GM23338 (cell line): ENCODE measurements around the gene CHMP1B. TPM values are rescaled to one million over a fixed set of nuclear protein-coding genes. Genes with fewer than 3 reads are reported as not detected.

Experiments used
- ATAC-seq: fragments of 200-7000 bp; cut with Tn5 transposase; 3 replicates; pipeline ENCODE4 v1.9.1; 2020
- DNase-seq: peaks from one replicate; pipeline ENCODE4 v3.0.0-alpha.2; 2015; ENCODE audit warnings: low spot score
- H2AFZ ChIP-seq: fragments of 200-600 bp; sonication (generic); 2 replicates; pipeline ENCODE4 v1.8.0; 2016; ENCODE audit warnings: antibody characterized with exemption, mild to moderate bottlenecking, moderate library complexity
- H3F3A ChIP-seq: fragments of 200-600 bp; sonication (generic); replicated peaks from 2 replicates; pipeline ENCODE4 v1.8.0; 2017; ENCODE audit warnings: antibody characterized with exemption, mixed run types, low read depth
- H3K27ac ChIP-seq: fragments of 200-600 bp; sonication (generic); 2 replicates; pipeline ENCODE4 v1.6.1; 2016; ENCODE audit warnings: low read depth
- H3K27me3 ChIP-seq: fragments of 200-600 bp; sonication (generic); 2 replicates; pipeline ENCODE4 v1.8.0; 2016; ENCODE audit warnings: mild to moderate bottlenecking, mixed run types, moderate library complexity; ENCODE audit not compliant: insufficient read depth
- H3K36me3 ChIP-seq: fragments of 200-600 bp; sonication (generic); 2 replicates; pipeline ENCODE4 v1.8.0; 2016; ENCODE audit warnings: mild to moderate bottlenecking; ENCODE audit not compliant: insufficient read depth
- H3K4me1 ChIP-seq: fragments of 200-600 bp; sonication (generic); 2 replicates; pipeline ENCODE4 v1.8.0; 2016; ENCODE audit warnings: mild to moderate bottlenecking, moderate library complexity; ENCODE audit not compliant: insufficient read depth
- H3K4me2 ChIP-seq: fragments of 200-600 bp; sonication (generic); 2 replicates; pipeline ENCODE4 v1.7.1; 2017; ENCODE audit warnings: mixed run types
- H3K4me3 ChIP-seq: fragments of 200-600 bp; sonication (generic); 2 replicates; pipeline ENCODE4 v1.6.1; 2016; ENCODE audit warnings: mixed run types
- H3K79me2 ChIP-seq: fragments of 200-600 bp; sonication (generic); replicated peaks from 2 replicates; pipeline ENCODE4 v1.8.0; 2017; ENCODE audit warnings: mild to moderate bottlenecking; ENCODE audit not compliant: insufficient read depth
- H3K9me2 ChIP-seq: fragments of 200-600 bp; sonication (generic); 2 replicates; pipeline ENCODE4 v1.8.0; 2017; ENCODE audit not compliant: insufficient read depth
- H4K20me1 ChIP-seq: fragments of 200-600 bp; sonication (generic); replicated peaks from 2 replicates; pipeline ENCODE4 v1.8.0; 2017; ENCODE audit warnings: mild to moderate bottlenecking; ENCODE audit not compliant: insufficient read depth
- H3K27ac Mint-ChIP-seq: 2 replicates; pipeline ENCODE4 v1.8.0; 2020; ENCODE audit warnings: inconsistent platforms, mild to moderate bottlenecking, moderate library complexity, mixed read lengths
- H3K27me3 Mint-ChIP-seq: 3 replicates; pipeline ENCODE4 v1.8.0; 2022; ENCODE audit warnings: low read depth, mild to moderate bottlenecking, moderate library complexity, mixed read lengths, inconsistent platforms; ENCODE audit not compliant: insufficient read depth, poor library complexity
- H3K36me3 Mint-ChIP-seq: 3 replicates; pipeline ENCODE4 v1.8.0; 2021; ENCODE audit warnings: low read depth, mild to moderate bottlenecking, inconsistent platforms, moderate library complexity, mixed read lengths
- H3K4me1 Mint-ChIP-seq: 3 replicates; pipeline ENCODE4 v1.8.0; 2020; ENCODE audit warnings: mild to moderate bottlenecking, inconsistent platforms, mixed read lengths
- H3K4me3 Mint-ChIP-seq: 3 replicates; pipeline ENCODE4 v1.8.0; 2021; ENCODE audit warnings: moderate library complexity, mild to moderate bottlenecking, inconsistent platforms, mixed read lengths
- H3K9me3 Mint-ChIP-seq: 3 replicates; pipeline ENCODE4 v1.8.0; 2020; ENCODE audit warnings: moderate library complexity, mild to moderate bottlenecking, inconsistent platforms, mixed read lengths
- CREB1 ChIP-seq: fragments of 250-450 bp; sonication (Bioruptor Pico); IDR thresholded peaks from 2 replicates; pipeline ENCODE4 v1.5.0; 2020; ENCODE audit warnings: low read depth, mild to moderate bottlenecking, moderate library complexity
- ZNF331 ChIP-seq: fragments of 250-450 bp; sonication (Bioruptor Pico); IDR thresholded peaks from 2 replicates; pipeline ENCODE4 v1.5.0; 2020; ENCODE audit warnings: low read depth, mild to moderate bottlenecking, moderate library complexity
- polyA plus RNA-seq: library from polyadenylated mRNA; unstranded; fragments of >200 nt; fragmentation: Nextera tagmentation; extraction: Ambion mirVana; gene quantifications from 2 replicates; pipeline ENCODE4 v1.2.1, GENCODE V29; 2016
- total RNA-seq: library from RNA; depleted of rRNA; stranded (reverse); fragments of >200 nt; shearing (Covaris generic); gene quantifications from 2 replicates; pipeline ENCODE4 v1.2.3, GENCODE V29; 2014; rRNA removed
- TF ChIP-seq, protein P1 (sequence below): IDR thresholded peaks from one replicate; pipeline ENCODE4 v1.6.1; 2018; ENCODE audit warnings: antibody characterized with exemption; ENCODE audit not compliant: unreplicated experiment
- TF ChIP-seq, protein P2 (sequence below), 2 experiments: fragments of 200-600 bp in 1 of 2; sonication (generic) in 1 of 2; conservative IDR thresholded peaks; 2 replicates each; pipeline versions ENCODE4 v1.5.1 to v1.6.1; 2016 to 2017; ENCODE audit warnings: antibody characterized with exemption in 2 of 2, low read depth in 2 of 2, mild to moderate bottlenecking in 2 of 2, moderate library complexity in 1 of 2

The CHMP1B gene
- total and polyA plus RNA-seq, 2 experiments from 2014 or later: 41.8 to 52.1 TPM

DNA sequence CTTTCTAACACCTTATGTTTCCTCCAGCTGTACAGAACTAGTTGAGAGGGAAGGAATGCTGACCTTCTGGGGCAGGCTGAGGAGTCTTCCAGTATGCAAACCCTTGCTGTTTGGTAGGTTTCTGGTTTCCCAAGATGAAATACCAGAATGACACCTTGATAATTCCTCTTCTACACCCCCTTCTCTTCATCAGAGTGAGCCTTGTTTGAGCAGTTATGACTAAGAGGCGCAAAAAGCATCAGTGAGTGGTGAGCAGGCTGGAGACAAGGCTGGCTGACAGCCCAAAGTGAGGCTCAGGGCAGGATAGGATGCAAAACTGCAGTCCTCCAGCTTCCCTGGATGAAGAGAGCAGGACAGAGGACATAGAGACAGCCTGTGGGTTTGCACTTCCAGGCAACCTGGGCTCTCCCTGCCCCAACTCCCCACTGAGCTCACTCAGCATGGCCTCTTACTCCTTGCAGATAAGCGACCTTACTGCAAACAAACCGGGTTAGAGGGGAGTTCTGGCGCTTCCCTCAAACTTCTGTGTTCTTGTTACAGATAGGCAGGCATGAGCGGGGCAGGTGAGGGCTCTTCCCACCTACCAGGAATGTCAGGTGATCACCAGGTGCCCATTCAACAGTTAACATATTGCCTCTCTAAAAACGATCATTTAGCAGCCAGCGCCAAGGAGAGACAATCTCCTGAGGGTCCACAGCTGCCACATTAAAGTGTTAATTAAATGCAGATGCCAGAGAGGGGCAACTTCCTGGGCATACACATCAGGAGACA is 51.5 kb downstream of the CHMP1B start:
- Histone ChIP-seq H3K4me3 (0 out of 2 replicates have a peak overlapping the region, but pooled peaks have one; percentile 13), H3K36me3 (no peaks in the 10 kb centered on the region), H3K9me2 (no peaks in the 10 kb centered on the region), H3K79me2 (no peaks in the 10 kb centered on the region; the same call in 1 of the 2 replicates), H4K20me1 (no peaks in the 10 kb centered on the region), H3K27me3 (no peaks in the 10 kb centered on the region), H3K27ac (peak overlapping the region; percentile 21; the same call in 1 of the 2 replicates), H3K4me2 (peak overlapping the region; percentile 41), H3K4me1 (peaks cover 44% of the 10 kb centered on the region), H2AFZ (no peak overlapping the region), H3F3A (peaks cover 5% of the 10 kb centered on the region; the same call in 1 of the 2 replicates)
- Mint-ChIP-seq H3K27ac (peak overlapping the region; percentile 36; the same call in 1 of the 2 replicates), H3K36me3 (peaks cover 13% of the 10 kb centered on the region), H3K4me1 (peaks cover 41% of the 10 kb centered on the region), H3K9me3 (no peaks in the 10 kb centered on the region), H3K4me3 (peak overlapping the region; percentile 13; the same call in 1 of the 3 replicates), H3K27me3 (peaks cover 16% of the 10 kb centered on the region)
- DNase-seq: peak; percentile 27
- TF ChIP-seq, protein P1, sequence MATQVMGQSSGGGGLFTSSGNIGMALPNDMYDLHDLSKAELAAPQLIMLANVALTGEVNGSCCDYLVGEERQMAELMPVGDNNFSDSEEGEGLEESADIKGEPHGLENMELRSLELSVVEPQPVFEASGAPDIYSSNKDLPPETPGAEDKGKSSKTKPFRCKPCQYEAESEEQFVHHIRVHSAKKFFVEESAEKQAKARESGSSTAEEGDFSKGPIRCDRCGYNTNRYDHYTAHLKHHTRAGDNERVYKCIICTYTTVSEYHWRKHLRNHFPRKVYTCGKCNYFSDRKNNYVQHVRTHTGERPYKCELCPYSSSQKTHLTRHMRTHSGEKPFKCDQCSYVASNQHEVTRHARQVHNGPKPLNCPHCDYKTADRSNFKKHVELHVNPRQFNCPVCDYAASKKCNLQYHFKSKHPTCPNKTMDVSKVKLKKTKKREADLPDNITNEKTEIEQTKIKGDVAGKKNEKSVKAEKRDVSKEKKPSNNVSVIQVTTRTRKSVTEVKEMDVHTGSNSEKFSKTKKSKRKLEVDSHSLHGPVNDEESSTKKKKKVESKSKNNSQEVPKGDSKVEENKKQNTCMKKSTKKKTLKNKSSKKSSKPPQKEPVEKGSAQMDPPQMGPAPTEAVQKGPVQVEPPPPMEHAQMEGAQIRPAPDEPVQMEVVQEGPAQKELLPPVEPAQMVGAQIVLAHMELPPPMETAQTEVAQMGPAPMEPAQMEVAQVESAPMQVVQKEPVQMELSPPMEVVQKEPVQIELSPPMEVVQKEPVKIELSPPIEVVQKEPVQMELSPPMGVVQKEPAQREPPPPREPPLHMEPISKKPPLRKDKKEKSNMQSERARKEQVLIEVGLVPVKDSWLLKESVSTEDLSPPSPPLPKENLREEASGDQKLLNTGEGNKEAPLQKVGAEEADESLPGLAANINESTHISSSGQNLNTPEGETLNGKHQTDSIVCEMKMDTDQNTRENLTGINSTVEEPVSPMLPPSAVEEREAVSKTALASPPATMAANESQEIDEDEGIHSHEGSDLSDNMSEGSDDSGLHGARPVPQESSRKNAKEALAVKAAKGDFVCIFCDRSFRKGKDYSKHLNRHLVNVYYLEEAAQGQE: no peak
- TF ChIP-seq, protein P2, sequence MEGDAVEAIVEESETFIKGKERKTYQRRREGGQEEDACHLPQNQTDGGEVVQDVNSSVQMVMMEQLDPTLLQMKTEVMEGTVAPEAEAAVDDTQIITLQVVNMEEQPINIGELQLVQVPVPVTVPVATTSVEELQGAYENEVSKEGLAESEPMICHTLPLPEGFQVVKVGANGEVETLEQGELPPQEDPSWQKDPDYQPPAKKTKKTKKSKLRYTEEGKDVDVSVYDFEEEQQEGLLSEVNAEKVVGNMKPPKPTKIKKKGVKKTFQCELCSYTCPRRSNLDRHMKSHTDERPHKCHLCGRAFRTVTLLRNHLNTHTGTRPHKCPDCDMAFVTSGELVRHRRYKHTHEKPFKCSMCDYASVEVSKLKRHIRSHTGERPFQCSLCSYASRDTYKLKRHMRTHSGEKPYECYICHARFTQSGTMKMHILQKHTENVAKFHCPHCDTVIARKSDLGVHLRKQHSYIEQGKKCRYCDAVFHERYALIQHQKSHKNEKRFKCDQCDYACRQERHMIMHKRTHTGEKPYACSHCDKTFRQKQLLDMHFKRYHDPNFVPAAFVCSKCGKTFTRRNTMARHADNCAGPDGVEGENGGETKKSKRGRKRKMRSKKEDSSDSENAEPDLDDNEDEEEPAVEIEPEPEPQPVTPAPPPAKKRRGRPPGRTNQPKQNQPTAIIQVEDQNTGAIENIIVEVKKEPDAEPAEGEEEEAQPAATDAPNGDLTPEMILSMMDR (conservative IDR thresholded peaks at IDR 0.05; ENCODE audit: low read depth in 2 of 2): no peak
- no peak for TF ChIP-seq CREB1 (CRISPR knock-in tag)
- no peak for TF ChIP-seq ZNF331 (CRISPR knock-in tag)
- ATAC-seq: peak; percentile 57

Other genes with a start within 250 kb of the CHMP1B start
- not detected in 2 replicates for gene SLC35G4, start 241.8 kb upstream of the CHMP1B start, total RNA-seq
- gene SLC35G4, start 241.8 kb upstream of the CHMP1B start, polyA plus RNA-seq: not detected in 2 replicates
- 21.2 and 21.6 TPM in 2 replicates for gene GNAL, start 162.1 kb upstream of the CHMP1B start, total RNA-seq
- gene GNAL, start 162.1 kb upstream of the CHMP1B start, polyA plus RNA-seq: 6.2 and 7.5 TPM in 2 replicates
- 18.8 and 29.8 TPM in 2 replicates for gene MPPE1, start 56.9 kb downstream of the CHMP1B start, total RNA-seq
- 24.6 and 25.1 TPM in 2 replicates for gene MPPE1, start 56.9 kb downstream of the CHMP1B start, polyA plus RNA-seq
- gene IMPA2, start 130.1 kb downstream of the CHMP1B start, total RNA-seq: 91.8 and 122 TPM in 2 replicates
- gene IMPA2, start 130.1 kb downstream of the CHMP1B start, polyA plus RNA-seq: 45.0 and 50.4 TPM in 2 replicates
- not detected in 2 replicates for gene ANKRD62, start 242.4 kb downstream of the CHMP1B start, total RNA-seq
- gene ANKRD62, start 242.4 kb downstream of the CHMP1B start, polyA plus RNA-seq: not detected in 2 replicates